Stomach (tissue), 9 donors: ENCODE results near the gene C4B. TPM values are rescaled to one million over a fixed set of nuclear protein-coding genes. Genes with fewer than 3 reads are reported as not detected.
"Not testable (repeated sequence)": the region's sequence is repeated elsewhere in the genome, so short reads cannot be mapped to it uniquely, and the experiment has no call there.

Experiments
- DNase-seq, 2 donors: peaks; one replicate each; pipeline versions ENCODE4 v3.0.0 to v3.0.0-alpha.2; 2013 to 2019
- H3K27ac ChIP-seq, 5 donors: fragments of 200-600 bp in 4 of 5; sonication (generic) in 4 of 5; one replicate each; pipeline ENCODE4 v1.5.1; 2013 to 2019; ENCODE audit warnings: mild to moderate bottlenecking in 1 of 5, moderate library complexity in 1 of 5
- H3K27me3 ChIP-seq, 3 donors: fragments of 200-600 bp; sonication (generic); one replicate each; pipeline ENCODE4 v1.5.1; 2017 to 2019; ENCODE audit warnings: mixed run types in 1 of 3
- H3K36me3 ChIP-seq, 4 donors: fragments of 200-600 bp; sonication (generic); 1 replicate in 3 of 4; 2 replicates in 1 of 4; pipeline ENCODE4 v1.5.1; 2016 to 2019
- H3K4me1 ChIP-seq, 4 donors: fragments of 200-600 bp; sonication (generic); one replicate each; pipeline ENCODE4 v1.5.1; 2016 to 2019
- H3K4me3 ChIP-seq, 4 donors: fragments of 200-600 bp; sonication (generic) in 3 of 4; one replicate each; pipeline ENCODE4 v1.5.1; 2016 to 2019; ENCODE audit warnings: mild to moderate bottlenecking in 1 of 4
- H3K9me3 ChIP-seq, 4 donors: fragments of 200-600 bp; sonication (generic); one replicate each; pipeline ENCODE4 v1.5.1; 2016 to 2019
- WGBS, 5 donors: extraction: QIAGEN DNeasy Blood & Tissue Kit in 3 of 5; methylation state at CpG; one replicate each; pipeline versions ENCODE4 v1.1.5 to v1.1.7; 2013 to 2018; 5-methylcytosine and 5-hydroxymethylcytosine counted together
- intact Hi-C: fragments of 100-400 bp; cut with DNase I; formaldehyde crosslinking; loops from one replicate; pipeline ENCODE4 v1.15.1; 2023; ENCODE audit warnings: low total_unique reads
- polyA plus RNA-seq, 3 donors: library from polyadenylated mRNA; stranded (reverse); fragments of 200-250 nt; gene quantifications; one replicate each; pipeline ENCODE4 v1.2.3, GENCODE V29; 2013
- total RNA-seq, 5 donors: library from RNA; depleted of rRNA; stranded (reverse); fragments of >200 nt; gene quantifications; one replicate each; pipeline versions ENCODE4 v1.1.0 to v1.2.3, GENCODE V29; 2014 to 2016
- donor health status: healthy with polysubstance abuse.
- donor health status: Bipolar disorder and iron deficiency.
- donor health status: healthy.

The C4B gene
- total and polyA plus RNA-seq, 8 donors: 14.9 to 108 (median 43.3) TPM

- 85 to 94% (median 90%) methylated on average over 5 to 6 of the region's 6 CpGs; no CpG with 5 or more reads in 1 of the 5 donors for WGBS, 5 donors
- DNase-seq: not testable (repeated sequence)
Observed at GRCh38 chr6:31996385-31996784, 18.2 kb upstream of the C4B start.

GRCh38 chr6:32002546-32003268 lies 11.9 kb upstream of the C4B start:
- WGBS, 5 donors: no CpG with 5 or more reads among the region's 15 CpGs
- intact Hi-C loops, H3K9me3 ChIP-seq, DNase-seq, H3K4me1 ChIP-seq, H3K36me3 ChIP-seq, H3K27ac ChIP-seq, H3K4me3 ChIP-seq, H3K27me3 ChIP-seq: not testable (repeated sequence)

More at GRCh38 chr6:31996385-31996784, 18.2 kb upstream of the C4B start:
- H3K27me3 ChIP-seq, H3K27ac ChIP-seq, H3K36me3 ChIP-seq, intact Hi-C loops, H3K9me3 ChIP-seq, H3K4me1 ChIP-seq, H3K4me3 ChIP-seq: not testable (repeated sequence)

DNA sequence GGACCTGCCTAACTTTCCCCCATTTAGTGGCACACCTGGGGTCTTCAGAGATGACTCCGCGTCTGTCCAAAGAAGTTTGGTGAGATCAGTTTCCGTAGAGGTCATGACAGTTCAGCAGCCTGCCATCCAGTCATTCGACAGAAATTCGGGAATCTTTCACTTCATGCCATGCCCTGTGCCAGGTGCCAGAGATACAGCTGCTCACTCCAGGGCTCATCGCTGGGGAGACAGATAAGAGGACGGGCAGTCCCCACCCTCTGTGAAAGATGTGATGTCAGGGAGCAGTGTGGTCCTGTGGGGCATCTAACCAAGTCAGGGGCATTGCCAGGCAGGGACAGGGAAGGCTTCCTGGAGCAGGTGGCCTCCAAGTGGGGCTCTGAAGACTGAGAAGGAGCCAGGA lies 11.3 kb upstream of the C4B start:
- H3K27me3 ChIP-seq, H3K4me3 ChIP-seq, DNase-seq, H3K36me3 ChIP-seq, intact Hi-C loops, H3K27ac ChIP-seq, H3K9me3 ChIP-seq, H3K4me1 ChIP-seq: not testable (repeated sequence)
- WGBS, 5 donors: no CpG with 5 or more reads among the region's 7 CpGs

DNA sequence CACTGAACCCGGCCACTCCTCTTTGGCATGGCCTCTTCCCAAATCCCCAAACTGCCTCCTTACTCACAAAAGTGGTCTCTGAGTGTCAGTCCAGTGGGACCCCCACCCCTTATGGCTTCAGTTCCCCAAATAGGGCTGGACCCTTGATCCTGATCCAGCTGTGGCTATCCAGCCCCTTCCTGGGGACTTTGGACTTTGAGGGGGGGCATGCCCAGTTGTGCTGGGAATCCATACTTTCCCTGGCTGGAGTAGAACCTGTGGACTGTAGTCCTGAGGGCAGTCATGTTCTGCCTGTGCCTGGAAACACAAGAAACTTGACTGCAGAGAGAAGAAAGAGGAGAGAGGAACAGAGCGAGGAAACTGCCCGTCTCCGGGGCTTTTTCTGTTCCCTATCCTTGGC lies 10.2 kb upstream of the C4B start:
- intact Hi-C loops, DNase-seq, H3K4me3 ChIP-seq, H3K4me1 ChIP-seq, H3K36me3 ChIP-seq, H3K27ac ChIP-seq, H3K9me3 ChIP-seq, H3K27me3 ChIP-seq: not testable (repeated sequence)
- 78 to 88% (median 82%) methylated on average over 3 to 4 of the region's 4 CpGs for WGBS, 5 donors

GRCh38 chr6:32004864-32005537 lies 9.6 kb upstream of the C4B start:
- H3K4me1 ChIP-seq, H3K4me3 ChIP-seq, intact Hi-C loops, H3K27ac ChIP-seq, DNase-seq, H3K27me3 ChIP-seq, H3K9me3 ChIP-seq, H3K36me3 ChIP-seq: not testable (repeated sequence)
- 66 to 73% (median 70%) methylated on average over 9 to 10 of the region's 13 CpGs for WGBS, 5 donors

- H3K27ac ChIP-seq, H3K9me3 ChIP-seq, H3K4me3 ChIP-seq, intact Hi-C loops, H3K4me1 ChIP-seq, H3K36me3 ChIP-seq, H3K27me3 ChIP-seq, DNase-seq: not testable (repeated sequence)
- 80 to 87% (median 85%) methylated on average over 3 to 9 of the region's 9 CpGs for WGBS, 5 donors
Observed at GRCh38 chr6:32005538-32005880, 9.1 kb upstream of the C4B start.

- H3K36me3 ChIP-seq, H3K4me1 ChIP-seq, H3K27ac ChIP-seq, H3K9me3 ChIP-seq, intact Hi-C loops, DNase-seq, H3K4me3 ChIP-seq, H3K27me3 ChIP-seq: not testable (repeated sequence)
- WGBS, 5 donors: 72 to 88% (median 76%) methylated on average over 6 to 8 of the region's 8 CpGs
Observed at GRCh38 chr6:32005991-32006529, 8.5 kb upstream of the C4B start.

- H3K4me1 ChIP-seq, DNase-seq, H3K9me3 ChIP-seq, H3K27ac ChIP-seq, H3K36me3 ChIP-seq, intact Hi-C loops, H3K4me3 ChIP-seq, H3K27me3 ChIP-seq: not testable (repeated sequence)
- WGBS, 5 donors: 73 to 86% (median 81%) methylated on average over 5 to 12 of the region's 12 CpGs
Observed at GRCh38 chr6:32007086-32007485, 7.5 kb upstream of the C4B start.

GRCh38 chr6:32008037-32008436 lies 6.6 kb upstream of the C4B start:
- WGBS, 5 donors: no CpG with 5 or more reads among the region's 24 CpGs
- DNase-seq, intact Hi-C loops: not testable (repeated sequence)

GRCh38 chr6:32008616-32009015 lies 6.0 kb upstream of the C4B start:
- intact Hi-C loops, H3K27me3 ChIP-seq, H3K4me1 ChIP-seq, DNase-seq, H3K27ac ChIP-seq, H3K9me3 ChIP-seq, H3K4me3 ChIP-seq, H3K36me3 ChIP-seq: not testable (repeated sequence)
- WGBS, 5 donors: 39 to 74% (median 50%) methylated on average over 1 to 9 of the region's 12 CpGs

More at GRCh38 chr6:32008037-32008436, 6.6 kb upstream of the C4B start:
- not testable (repeated sequence) for H3K27ac ChIP-seq, H3K27me3 ChIP-seq, H3K4me3 ChIP-seq, H3K36me3 ChIP-seq, H3K4me1 ChIP-seq, H3K9me3 ChIP-seq

GRCh38 chr6:32009537-32009936 lies 5.1 kb upstream of the C4B start:
- H3K4me3 ChIP-seq, H3K36me3 ChIP-seq, intact Hi-C loops, H3K27me3 ChIP-seq, H3K9me3 ChIP-seq, H3K4me1 ChIP-seq, H3K27ac ChIP-seq, DNase-seq: not testable (repeated sequence)
- 74 to 94% (median 83%) methylated on average over 1 to 12 of the region's 12 CpGs for WGBS, 5 donors

DNA sequence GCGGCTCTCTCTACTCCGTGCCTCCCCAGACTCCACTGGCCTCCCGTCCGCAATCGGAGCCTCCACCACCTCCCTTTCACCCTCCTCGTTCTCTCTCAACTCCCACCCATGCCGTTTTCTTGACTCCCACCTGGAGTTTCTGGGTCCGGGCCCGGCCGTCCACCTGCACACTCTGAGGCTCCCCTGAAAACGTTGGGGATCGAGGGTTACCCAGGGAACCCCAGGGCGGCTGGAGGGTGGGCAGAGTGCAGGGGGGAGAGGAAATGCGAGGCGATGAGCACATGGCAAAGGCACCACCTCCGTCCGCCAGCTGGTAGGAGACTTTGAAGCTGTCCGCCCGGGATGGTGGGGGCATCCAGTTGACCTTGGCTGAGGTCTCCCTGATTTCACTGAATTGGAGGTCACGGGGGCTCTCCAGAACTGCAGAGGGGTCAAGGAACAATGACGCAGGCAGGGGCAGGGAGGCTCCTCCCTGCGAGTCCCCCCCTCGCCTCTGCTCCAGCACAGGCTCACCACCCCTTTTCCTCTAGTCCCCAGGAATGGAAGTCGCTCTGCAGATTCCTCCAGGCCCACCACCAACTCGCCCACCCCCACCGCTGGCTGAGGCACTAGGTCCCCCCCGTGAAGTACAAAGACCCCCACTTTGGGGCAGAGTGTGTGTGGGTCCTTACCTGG lies 3.6 kb upstream of the C4B start:
- intact Hi-C loops: not testable (repeated sequence)
- 70 to 87% (median 81%) methylated on average over 10 to 23 of the region's 27 CpGs for WGBS, 5 donors

More for the DNA sequence above, 3.6 kb upstream of the C4B start:
- H3K9me3 ChIP-seq, H3K4me3 ChIP-seq, H3K27me3 ChIP-seq, H3K36me3 ChIP-seq, H3K27ac ChIP-seq, DNase-seq, H3K4me1 ChIP-seq: not testable (repeated sequence)
